Liver (tissue), 2 donors: ENCODE results near the gene CACNA1D.

Experiments used
- CTCF ChIP-seq: fragments of 150-350 bp; IDR thresholded peaks from 2 replicates; pipeline ENCODE4 v1.5.1; 2017; ENCODE audit warnings: improper control_type of control experiment, low read depth, low read length; ENCODE audit not compliant: missing input control
- REST ChIP-seq: IDR thresholded peaks from 2 replicates; pipeline ENCODE4 v1.6.1; 2016; ENCODE audit warnings: antibody characterized with exemption, mild to moderate bottlenecking
- YY1 ChIP-seq: IDR thresholded peaks from 2 replicates; pipeline ENCODE4 v1.6.1; 2016; ENCODE audit warnings: antibody characterized with exemption, mild to moderate bottlenecking
- donor health status: healthy.

- TF ChIP-seq REST (peak; percentile 73), CTCF (no peak), YY1 (peak; percentile 74)
These were observed 16.1 kb upstream of the CACNA1D start for GRCh38 chr3:53478166-53478830.
